Right forelimb (tissue), 1 donor: ENCODE data around the gene TOR1A.
A peak's percentile ranks its signal among the peaks of the same experiment; 100 is the strongest.
"Not testable (repeated sequence)": the region's sequence is repeated elsewhere in the genome, so short reads cannot be mapped to it uniquely, and the experiment has no call there.

Experiments used
- DNase-seq: peaks from one replicate; pipeline ENCODE4 v3.0.0-alpha.2; 2018

Gene TOR1A

DNA sequence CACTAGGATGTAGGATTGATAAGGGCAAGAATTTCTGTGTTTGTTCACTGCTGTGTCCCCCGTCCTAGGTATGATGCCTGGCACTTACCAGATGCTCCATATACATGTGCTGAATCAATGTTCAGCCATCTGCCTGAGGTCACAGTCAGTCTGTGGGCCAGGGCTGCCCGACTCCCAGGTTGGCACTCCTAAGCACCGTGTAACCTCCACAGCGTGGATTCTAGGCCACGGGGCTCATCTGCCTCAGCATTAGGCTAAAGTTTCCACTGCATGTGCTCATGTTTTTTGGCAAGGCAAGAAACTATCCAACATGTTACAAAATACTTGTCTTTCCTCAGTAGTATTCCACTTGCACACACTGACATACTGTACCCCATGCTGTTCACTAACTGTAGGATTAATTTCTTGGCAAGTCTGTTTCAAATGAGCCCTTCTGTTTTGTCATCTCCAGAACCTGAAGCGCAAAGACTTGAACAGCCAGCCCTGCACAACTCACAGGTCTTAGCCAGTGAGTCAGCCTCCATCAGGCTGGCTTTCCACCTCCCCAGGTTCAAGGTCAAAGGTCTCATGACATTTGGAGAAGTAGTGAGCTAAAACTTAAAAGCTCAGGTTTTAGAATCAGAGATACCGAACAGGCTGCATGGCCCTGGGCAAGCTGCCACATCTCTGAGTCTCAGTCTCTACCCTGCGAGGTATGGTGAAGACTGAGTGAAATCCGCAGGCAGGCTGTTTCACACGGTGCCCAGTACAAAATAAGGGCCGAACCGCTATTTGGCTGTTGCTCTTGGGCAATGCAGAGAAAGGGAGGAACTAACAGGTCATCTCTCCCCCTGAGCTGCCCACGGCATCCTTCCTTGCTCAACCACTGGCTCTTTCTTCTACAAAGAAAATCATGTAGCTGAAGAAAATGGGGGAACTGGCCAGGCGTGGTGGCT, 7.2 kb downstream of the TOR1A start:
- no peak for DNase-seq

DNA sequence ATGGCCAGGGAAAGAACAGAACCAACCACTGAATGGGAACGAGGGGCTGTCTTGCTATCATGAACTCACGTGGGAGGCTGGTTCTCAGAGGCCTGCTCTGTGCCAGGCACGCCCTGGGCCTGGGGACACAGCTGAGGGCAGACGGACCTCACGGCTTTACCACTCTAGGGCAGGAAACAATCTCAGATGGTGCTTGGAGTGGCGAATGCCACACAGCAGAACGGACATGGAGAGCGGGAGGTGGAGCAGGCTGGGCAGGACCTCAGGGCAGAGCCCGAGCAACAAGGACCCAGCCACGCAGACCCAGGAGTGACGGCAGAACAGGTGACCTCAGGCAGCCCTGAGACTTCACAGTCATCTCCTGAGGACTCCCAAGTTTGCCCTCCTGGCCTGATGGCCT, 8.7 kb downstream of the TOR1A start:
- DNase-seq = no peak

DNA sequence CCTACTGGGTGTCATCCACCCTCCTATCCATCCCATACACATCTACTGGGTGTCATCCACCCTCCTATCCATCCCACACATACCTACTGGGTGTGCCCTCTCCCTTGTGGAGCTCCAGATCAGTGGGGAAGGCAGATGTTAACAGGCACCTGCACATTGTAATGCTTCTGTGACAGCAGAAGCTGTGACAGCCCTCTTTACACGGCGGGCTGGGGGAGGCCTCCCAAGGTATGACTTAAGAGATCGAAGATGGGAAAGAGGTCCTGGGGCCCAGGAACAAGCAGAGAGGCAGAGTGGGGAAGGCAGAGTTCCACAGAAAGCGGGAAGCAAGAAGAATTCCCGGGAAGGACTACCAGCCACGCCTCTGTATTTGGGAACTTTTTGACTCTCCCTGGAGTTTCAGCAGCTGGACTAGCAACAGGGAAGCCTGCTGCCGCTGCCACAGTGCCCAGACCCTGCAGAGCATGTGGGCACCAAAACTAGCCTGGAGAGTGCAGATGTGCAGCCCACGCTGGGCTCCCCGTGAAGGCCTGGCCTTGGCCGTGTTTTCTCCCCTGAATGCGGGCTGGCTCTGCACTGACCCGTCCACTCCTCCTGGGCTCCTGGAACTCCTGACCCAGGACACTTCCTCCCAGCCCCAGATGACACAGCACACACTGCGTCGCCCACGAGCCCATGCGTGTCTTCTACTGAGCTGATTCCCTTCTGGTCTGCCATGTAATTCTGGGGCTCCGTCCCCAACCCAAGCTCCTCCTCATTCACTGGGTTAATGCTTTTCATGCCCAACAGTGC, 9.3 kb downstream of the TOR1A start:
- DNase-seq = no peak

DNA sequence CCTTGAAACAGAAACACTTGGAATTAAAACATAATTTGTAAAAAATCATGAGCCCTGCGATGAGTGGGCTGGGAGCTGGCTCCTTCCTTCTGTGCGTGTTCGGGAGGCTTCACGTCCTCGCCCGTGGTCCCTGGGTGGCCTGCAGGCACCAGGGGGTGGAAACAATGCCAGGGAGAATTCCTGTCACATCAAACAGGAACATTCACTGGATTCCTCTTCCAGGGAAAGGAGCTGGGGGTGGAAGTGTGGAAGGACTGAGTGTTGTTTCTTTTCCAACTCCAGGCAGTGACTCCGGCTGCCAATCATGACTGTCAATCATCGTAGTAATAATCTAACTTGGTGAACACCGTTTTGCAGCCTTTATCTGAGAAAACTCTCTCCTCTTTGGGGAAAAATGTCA, 10.3 kb downstream of the TOR1A start:
- DNase-seq = no peak

DNA sequence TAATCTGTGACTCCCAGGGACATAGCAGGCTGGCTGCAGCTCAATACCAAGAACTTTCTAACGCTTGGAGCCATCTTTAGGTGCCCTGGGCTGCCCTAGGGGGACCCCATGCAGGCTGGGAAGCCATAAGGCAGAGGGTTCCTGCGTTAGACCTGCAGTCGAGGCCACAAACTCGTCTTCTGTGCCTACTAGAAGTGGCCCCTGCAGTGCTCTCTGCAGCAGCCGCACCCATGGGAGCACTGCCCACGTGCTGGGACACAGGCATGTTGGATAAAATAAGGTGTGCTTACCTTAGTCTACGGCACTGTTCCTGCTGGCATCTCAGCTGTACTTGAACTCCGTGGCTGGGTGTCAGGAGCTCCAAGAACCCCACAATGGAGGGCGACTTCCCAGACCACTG, 11.6 kb downstream of the TOR1A start:
- DNase-seq = no peak

DNA sequence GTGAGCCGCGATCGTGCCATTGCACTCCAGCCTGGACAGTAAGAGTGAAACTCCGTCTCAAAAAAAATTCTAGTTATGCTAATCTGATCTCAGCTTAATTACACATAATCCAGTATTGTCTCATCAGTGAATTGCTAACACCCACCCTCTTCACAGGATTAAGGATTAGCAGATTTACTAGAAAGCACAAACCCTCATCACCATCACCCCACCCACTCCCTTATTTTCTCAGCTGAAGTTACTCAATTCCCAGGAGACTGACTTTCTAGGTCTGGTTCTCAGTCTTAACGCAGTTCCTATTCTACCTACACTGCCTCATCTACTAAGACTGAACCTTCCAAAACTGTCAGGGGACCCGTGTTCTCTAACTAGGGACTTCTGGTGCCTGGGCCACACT, 12.0 kb downstream of the TOR1A start:
- no peak for DNase-seq

DNA sequence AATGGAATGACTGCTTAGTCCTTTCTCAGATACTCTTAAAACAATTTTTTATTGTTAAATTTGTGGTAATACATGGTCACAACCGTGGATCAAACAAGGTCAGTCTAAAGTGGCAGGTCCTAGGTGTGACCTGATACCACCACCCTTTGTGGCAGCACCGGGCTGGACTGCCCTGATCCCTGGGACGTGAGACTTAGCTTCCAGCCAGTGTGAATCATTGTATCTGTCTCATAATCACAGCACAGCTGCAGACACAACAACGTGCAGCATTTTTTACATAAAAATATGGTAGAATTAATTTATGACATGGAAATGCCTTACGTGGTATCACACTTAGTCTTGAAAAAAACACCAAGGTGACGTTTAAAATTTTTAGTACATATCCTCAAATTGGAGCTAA, 13.1 kb downstream of the TOR1A start:
- no peak for DNase-seq

DNA sequence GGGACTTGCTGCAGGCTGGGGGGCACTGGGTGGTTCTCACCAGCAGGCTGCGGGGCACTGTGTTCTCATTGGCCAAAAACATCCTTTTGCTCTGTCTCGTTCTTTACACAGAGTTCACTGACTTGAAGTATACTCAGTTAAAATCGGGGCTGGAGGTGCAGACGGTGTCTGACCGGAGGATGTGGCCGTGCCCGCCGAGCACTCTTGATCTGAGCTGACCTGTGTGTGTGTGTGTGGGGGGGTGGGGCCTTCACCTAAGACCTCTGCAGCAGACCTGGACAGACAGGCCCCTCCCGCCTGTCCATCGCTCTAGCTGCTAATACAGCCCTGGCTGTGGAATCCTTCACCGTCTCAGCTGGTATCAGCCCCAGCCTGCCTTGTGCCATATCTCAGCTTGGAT, 13.8 kb downstream of the TOR1A start:
- DNase-seq = no peak

DNA sequence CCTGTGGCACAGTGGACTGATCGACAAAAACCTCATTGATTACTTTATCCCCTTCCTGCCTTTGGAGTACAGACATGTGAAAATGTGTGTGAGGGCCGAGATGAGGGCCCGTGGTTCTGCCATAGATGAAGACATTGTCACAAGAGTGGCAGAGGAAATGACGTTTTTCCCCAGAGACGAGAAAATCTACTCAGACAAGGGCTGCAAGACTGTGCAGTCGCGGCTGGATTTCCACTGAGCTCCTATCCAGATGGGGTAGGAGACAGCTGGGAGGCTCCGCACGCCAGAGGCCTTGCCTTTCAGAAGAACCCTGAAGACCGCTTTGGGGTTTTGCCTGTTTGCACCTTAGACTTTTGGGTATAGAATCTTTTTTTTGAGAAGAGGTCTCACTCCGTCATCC, 14.6 kb downstream of the TOR1A start:
- no peak for DNase-seq

DNA sequence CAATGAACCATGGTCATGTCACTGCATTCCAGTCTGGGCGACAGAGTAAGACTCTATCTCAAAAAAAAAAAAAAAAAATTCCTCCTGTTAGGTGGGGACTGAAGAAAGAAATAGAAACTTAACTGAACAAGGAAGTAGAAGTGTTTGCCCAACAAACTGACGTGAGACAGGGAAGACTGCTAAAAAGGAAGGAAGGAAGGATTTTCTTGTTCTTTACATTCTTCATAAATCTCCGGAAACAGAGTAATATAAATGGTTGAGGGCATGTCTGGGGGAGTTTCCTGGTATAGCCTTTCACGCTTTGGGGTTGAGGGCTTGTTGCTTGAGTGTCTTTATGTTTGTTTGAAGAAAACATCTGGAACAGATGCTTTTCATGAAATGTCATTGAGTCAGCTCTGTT, 17.9 kb downstream of the TOR1A start:
- no peak for DNase-seq

DNA sequence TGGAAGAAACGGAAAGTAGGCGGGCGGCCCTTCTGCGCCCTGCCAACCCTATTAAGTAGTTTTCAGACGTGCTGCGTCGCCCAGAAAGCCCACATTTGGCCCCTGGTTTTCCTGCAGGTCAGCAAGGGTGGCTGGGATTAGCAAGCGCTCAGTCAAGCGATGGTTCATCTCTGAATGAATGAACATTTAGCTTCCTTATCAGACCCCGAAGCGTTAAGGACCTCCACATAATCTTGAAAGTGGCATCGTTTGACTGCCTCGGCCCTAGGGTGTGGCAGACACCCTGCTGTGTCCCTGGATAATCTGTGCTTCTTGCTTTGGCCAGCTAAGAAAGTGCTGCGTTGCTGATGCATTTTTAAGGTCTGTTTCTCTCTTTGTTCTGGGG, 20.3 kb downstream of the TOR1A start:
- DNase-seq = no peak

DNA sequence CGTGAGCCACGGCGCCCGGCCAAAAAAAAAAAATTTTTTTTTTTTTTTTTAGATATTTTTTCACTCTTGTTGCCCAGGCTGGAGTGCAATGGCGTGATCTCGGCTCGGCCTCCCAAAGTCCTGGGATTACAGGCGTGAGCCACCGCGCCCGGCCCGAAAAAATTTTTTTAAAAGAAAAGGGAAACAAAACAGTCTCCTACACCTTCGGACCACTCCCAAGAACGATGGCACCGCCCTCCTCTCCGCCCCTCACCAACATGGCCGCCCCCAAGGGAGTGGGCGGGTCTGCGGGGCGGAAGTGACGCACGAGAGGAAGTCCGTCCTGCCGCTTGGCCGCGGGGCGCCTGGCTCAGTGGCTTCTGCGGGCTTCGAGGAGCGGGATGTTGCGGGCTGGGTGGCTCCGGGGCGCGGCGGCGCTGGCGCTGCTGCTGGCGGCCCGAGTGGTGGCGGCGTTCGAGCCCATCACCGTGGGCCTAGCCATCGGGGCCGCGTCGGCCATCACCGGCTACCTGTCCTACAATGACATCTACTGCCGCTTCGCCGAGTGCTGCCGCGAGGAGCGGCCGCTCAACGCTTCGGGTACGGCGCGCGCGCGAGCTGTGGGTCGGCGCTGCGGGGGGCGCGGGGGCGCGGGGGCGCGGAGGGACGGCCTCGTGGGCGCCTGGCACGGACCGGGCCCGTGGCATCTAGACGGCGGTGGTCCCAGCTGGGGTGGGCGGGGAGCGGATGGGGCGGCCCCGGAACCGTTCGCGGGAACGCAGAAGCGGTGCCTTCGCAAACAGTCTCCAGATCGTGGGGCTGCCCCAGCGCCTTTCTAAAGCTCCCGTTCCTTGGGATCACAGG, 20.9 kb downstream of the TOR1A start, which contains the start of gene TOR1B:
Gene TOR1B, plus strand, starts transcription at position 352 of the 843 bp plus-strand sequence. Its CDS starts 29 bp downstream, at position 381.
- DNase-seq = peak; percentile 98

DNA sequence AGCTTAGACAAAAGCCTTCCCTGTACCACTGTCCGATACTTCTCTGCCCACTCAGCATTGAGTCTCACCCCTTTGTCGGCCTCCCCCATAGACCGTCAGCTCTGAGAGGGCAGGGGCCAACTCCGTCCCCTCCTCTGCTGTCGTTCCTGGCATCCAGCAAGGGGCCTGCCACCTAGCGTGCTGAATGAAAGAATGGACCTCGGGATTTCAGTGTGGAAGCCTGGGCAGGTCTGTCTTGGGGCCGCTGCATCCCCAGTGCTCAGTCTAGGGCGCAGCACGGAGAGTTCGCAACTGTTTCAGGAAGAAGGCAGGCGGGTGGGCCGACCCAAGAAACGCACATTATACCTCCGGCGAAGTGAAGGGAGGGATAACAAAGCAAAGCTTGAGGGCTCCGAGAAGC, 22.4 kb downstream of the TOR1A start:
- no peak for DNase-seq

DNA sequence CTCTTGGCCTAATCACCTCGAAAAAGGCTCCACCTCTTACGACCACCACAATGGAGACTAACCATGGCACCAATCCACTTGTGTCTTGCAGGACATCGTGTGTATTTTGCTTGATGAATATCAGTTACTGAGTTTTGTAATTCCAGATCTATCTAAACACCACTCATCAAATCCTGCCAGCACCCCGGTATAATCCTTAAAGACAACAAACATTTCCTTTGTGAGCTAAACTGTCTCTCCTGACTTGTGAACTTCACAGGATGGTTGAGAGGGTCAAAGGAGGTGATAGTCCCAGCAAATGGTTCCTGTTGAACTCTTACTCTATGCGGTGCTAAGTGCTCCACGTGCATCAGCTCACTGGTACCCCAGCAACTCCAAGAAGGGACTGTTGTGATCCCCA, 25.0 kb downstream of the TOR1A start:
- no peak for DNase-seq

DNA sequence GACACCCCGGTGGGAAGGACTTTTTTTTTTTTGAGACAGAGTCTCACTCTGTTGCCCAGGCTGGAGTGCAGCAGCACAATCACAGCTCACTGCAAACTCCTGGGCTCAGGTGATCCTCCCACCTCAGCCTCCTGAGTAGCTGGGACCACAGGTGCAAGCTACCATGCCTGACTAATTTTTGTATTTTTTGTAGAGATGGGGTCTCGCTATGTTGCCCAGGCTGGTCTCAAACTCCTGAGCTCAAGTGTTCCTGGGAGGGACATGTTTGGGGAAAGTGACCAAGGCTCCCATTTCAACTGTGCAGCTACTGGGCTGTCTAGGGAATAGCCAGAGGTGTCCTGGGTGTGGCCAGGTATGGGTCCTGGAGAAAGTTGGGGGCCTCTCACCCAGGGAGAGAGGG, 27.9 kb downstream of the TOR1A start:
- not testable (repeated sequence) for DNase-seq

DNA sequence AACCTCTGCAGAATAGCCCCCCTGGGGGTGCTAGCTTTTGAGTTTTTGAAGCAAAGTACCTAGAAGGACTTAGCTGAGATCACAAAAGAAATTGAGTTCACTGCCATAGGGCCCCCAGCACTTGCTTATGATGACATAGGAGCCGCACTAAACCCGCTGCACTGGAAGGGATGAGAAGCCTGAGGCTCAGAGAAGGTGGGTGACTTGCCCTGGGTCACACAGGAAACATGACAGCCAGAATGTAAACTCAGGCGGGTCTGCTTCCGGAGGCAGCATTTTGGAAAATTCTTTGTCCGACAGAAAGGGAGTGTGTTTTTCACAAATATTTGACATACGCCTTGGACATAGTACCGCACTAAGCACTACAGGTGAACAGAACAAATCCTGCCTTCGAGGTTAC, 29.4 kb downstream of the TOR1A start:
- DNase-seq = no peak

DNA sequence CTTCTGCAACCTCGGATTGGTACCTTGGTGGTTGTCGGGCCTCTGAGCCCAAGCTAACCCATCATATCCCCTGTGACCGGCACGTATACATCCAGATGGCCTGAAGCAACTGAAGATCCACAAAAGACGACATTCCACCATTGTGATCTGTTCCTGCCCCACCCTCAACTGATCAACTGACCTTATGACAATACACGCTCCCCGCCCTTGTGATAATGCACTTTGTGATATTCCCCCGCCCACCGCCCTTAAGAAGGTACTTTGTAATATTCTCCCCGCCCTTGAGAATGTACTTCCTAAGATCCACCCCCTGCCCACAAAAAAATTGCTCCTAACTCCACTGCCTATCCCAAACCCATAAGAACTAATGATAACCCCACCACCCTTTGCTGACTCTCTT, 37.5 kb downstream of the TOR1A start:
- DNase-seq = no peak

DNA sequence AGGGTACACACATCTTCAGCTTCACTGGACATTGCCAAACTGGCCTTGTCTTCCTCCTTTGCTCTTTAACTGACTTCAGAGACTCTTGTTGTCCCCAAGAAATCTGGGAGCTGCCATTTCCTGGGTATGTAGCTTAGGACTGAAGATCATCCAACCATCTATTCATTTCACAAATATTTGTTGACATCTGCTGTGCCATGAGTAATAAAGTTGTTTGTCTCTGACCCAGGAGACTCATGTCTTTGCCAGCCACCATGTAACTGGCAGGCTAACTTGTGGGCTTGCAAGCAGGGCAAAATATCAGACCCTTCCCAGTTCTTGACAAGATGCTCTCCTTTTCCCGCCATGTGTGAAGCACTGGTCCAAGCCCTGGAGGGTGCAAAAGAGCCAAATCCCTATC, 38.1 kb downstream of the TOR1A start:
- DNase-seq = no peak

DNA sequence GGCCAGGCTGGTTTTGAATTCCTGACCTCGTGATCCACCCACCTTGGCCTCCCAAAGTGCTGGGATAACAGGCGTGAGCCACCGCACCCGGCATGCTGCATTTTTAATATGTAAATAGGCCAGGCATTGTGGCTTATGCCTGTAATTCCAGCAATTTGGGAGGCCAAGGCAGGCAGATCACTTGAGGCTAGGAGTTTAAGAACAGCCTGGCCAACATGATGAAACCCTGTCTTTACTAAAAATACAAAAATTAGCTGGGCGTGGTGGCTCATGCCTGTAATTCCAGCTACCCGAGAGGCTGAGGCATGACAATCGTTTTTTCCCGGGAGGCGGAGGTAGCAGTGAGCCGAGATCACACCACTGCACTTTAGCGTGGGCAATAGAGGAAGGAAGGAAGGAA, 39.0 kb downstream of the TOR1A start:
- not testable (repeated sequence) for DNase-seq

DNA sequence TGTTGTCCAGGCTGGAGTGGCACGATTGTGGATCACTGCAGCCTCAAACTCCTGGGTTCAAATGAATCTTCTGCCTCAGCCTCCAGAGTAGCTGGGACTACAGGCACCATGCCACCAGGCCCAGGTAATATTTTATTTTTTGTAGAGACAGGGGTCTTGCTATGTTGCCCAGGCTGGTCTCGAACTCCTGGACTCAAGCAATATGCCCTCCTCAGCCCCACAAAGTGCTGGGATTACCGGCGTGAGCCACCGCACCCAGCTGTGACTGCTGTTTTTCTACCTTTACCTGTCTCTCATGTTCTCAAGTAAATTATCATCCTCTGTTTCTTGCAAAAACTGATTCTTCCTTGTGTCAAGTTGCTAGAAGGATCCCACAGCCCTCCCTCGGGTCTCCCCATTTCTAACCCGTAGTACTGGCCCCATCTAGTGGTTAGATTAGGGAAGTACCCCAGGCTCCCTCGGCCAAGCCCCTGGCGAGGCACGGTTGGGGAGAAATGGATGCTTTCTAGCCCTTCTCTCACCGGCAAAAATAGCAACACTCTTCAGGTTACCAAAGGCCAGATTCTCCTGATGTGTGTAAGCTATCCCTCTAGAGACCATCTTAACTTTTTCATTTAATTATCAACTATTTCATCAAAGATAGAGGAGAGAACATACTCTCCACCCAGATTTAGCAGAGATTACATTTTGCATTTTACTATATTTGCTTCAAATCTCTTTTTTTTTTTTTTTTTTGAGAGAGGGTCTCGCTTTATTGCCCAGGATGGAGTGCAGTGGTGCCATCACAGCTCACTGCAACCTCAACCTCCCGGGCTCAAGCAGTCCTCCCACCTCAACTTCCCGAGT, 40.2 kb downstream of the TOR1A start:
- peak; percentile 85 for DNase-seq

DNA sequence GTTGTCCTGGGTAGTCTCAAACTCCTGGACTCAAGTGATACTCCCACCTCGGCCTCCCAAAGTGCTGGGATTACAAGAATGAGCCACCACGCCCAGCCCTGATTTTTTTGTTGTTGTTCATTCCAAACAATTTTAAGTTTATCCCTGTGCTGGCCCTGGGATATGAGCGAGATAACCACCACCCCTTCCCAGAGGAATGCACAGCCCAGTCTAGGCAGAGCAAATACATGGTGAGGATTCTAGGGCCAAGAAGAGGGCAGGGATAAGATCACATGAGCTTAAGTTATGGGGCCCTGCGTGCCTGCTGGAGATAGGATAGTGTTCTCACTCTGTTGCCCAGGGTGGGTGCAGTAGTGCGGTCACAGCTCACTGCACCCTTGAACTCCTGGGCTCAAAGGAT, 42.0 kb downstream of the TOR1A start:
- no peak for DNase-seq

DNA sequence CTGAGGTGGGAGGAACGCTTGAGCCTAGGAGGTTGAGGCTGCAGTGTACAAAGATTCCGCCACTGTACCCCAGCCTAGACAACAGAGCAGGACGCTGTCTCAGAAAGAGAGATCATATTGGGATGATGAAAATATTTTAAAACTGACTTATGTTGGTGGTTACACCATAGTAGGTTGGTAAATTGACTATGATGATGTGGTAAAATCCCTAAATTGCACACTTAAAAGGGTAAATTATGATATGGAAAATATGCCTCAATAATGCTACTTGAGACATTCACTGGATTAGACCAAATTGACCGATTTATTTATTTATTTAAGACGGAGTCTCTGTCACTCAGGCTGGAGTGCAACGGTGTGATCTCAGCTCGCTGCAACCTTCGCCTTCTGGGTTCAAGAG, 42.8 kb downstream of the TOR1A start:
- no peak for DNase-seq
